Choroid plexus epithelial cell (primary cell): ENCODE data around the gene PROS1.

ENCODE experiments used
- DNase-seq: peaks from one replicate; pipeline ENCODE4 v3.0.0-alpha.2; 2010; ENCODE audit warnings: low read depth
- H3K4me3 ChIP-seq: 2 replicates; pipeline ENCODE4 v1.5.1; 2011; ENCODE audit warnings: low read depth, mild to moderate bottlenecking, control low read depth, low read length, moderate library complexity
- CTCF ChIP-seq: conservative IDR thresholded peaks from 2 replicates; pipeline ENCODE4 v1.5.1; 2011; ENCODE audit warnings: low read depth, mild to moderate bottlenecking, control low read depth, inconsistent platforms, low read length, moderate library complexity

The PROS1 gene

DNA sequence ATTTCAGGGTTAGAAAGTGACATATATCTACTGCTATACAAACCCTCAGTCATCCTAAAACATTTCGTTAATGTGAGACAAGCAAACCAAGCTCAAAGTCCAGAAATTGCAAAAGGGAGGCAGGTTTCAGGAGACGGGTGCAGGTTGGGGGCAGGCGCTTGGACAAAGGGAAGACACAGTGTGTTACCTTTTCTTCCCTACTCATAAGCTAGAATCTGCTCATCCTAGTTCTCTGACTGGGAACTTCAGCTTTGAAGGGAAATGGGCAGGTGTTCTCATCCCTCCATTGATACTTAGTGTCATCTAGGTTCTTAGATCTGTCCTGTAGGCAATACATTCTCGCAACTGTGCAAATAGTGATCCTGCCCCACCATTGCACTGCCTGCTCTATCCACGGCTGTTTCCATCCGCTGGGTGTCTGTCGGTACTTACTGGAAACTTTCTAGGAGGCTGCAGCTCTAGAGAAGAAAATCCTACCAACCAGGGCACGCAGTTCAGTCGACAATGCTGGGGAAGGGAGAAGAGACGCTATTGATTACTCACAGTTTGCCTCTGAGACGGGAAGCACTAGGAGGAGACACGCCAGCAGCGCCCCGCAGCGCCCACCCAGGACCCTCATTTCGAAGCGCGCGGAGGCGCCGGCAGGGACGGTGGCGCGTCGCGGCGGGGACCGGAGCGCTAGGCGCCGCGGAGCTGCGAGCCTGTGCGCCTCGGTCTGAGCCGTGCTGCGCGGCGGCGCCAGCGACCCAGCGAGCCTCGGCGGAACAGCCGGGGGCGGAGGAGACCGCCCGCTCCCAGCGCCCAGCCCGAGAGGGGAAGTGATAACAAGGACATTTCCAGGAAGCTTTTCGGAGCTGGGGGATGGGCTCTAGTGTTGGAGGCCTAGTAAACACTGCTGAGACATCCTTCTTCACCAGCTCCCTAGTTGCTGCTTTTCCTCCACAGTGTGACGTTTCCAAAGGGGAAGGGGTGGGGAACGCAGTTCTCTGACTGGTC is at the start of gene PROS1:
Gene PROS1 (minus strand): TSS at position 766 of the 996 bp plus-strand sequence. CDS start 147 bp downstream, at position 619.
- no peak for TF ChIP-seq CTCF
- peak within 1 kb of the TSS; percentile 66 for H3K4me3 ChIP-seq
- peak; percentile 89 for DNase-seq

GRCh38 chr3:94020293-94020692 is 46.6 kb upstream of the PROS1 start:
- DNase-seq: no peak
- no peak overlapping the region for H3K4me3 ChIP-seq
- no peak for TF ChIP-seq CTCF

- H3K4me3 ChIP-seq: no peak overlapping the region
- no peak for DNase-seq
- no peak for TF ChIP-seq CTCF
Observed at GRCh38 chr3:94019659-94020058, 46.0 kb upstream of the PROS1 start.

- DNase-seq: no peak
- no peak for TF ChIP-seq CTCF
- H3K4me3 ChIP-seq: no peak overlapping the region
Observed at GRCh38 chr3:94015025-94015424, 41.3 kb upstream of the PROS1 start.

GRCh38 chr3:94012185-94012584 is 38.5 kb upstream of the PROS1 start:
- TF ChIP-seq CTCF: no peak
- H3K4me3 ChIP-seq: no peak overlapping the region
- DNase-seq: no peak

GRCh38 chr3:94011233-94011711 is 37.6 kb upstream of the PROS1 start:
- H3K4me3 ChIP-seq: no peak overlapping the region
- peak; percentile 9 for DNase-seq
- TF ChIP-seq CTCF: no peak
